HCT116 (cell line): ENCODE data around the gene PDE4A. TPM values are rescaled to one million over a fixed set of nuclear protein-coding genes. Genes with fewer than 3 reads are reported as not detected.

Experiments
- ATAC-seq: fragments of 200-7000 bp; cut with Tn5 transposase; 2 replicates; pipeline ENCODE4 v1.9.1; 2020; ENCODE audit warnings: mild to moderate bottlenecking, moderate library complexity
- BruUV-seq: library from RNA; stranded (reverse); fragments of 400-500 nt; replicated peaks from 2 replicates; lab custom pipeline; 2021; lab: Mats Ljungman, UMichigan
- CTCF ChIA-PET: fragments of 300-600 bp; sonication (Branson Sonifier 250); formaldehyde crosslinking; loops from one replicate; lab custom pipeline; 2021; ENCODE audit warnings: antibody characterized with exemption; lab: Charles Lee
- POLR2A ChIA-PET: fragments of 300-600, 350-600 bp; sonication (Branson Sonifier 250); formaldehyde crosslinking; loops from one replicate; lab custom pipeline; 2021; ENCODE audit warnings: antibody characterized with exemption; lab: Charles Lee
- RAD21 ChIA-PET, 2 experiments: fragments of 300-600 bp; sonication (Branson Sonifier 250); formaldehyde crosslinking; loops; one replicate each; lab custom pipeline; 2023; ENCODE audit warnings: low total read pairs in 2 of 2; ENCODE audit not compliant: uncharacterized antibody in 2 of 2, unreplicated experiment in 2 of 2, low non-redundant PET in 1 of 2; lab: Charles Lee
- DNase-seq: peaks from one replicate; pipeline ENCODE4 v3.0.0-alpha.2; 2010; ENCODE audit warnings: low read depth, low spot score
- H2AFZ ChIP-seq: fragments of 200-600 bp; shearing (Covaris generic), sonication (generic); 2 replicates; pipeline ENCODE4 v1.6.1; 2017; ENCODE audit warnings: low read depth, mixed run types, mixed read lengths, antibody characterized with exemption, low read length; ENCODE audit not compliant: poor library complexity, severe bottlenecking
- H3K27ac ChIP-seq: 2 replicates; pipeline ENCODE4 v1.5.1; 2012; ENCODE audit warnings: low read depth, low read length
- H3K27me3 ChIP-seq: fragments of 200-600 bp; sonication (generic); 2 replicates; pipeline ENCODE4 v1.6.1; 2016; ENCODE audit warnings: mixed run types, low read length, mixed read lengths; ENCODE audit not compliant: insufficient read depth
- H3K36me3 ChIP-seq, 2 experiments: fragments of 200-500 bp in 1 of 2; fragments of 200-600 bp in 1 of 2; sonication (Bioruptor generic) in 1 of 2; sonication (generic) in 1 of 2; 2 replicates each; pipeline versions ENCODE4 v1.5.1 to v1.6.1; 2014 to 2016; ENCODE audit warnings: low read length in 2 of 2, inconsistent platforms in 1 of 2, mixed read lengths in 1 of 2, mixed run types in 1 of 2; ENCODE audit not compliant: insufficient read depth in 2 of 2, control insufficient read depth in 1 of 2
- H3K4me1 ChIP-seq, 2 experiments: fragments of 200-600 bp in 1 of 2; sonication (generic) in 1 of 2; 2 replicates each; pipeline versions ENCODE4 v1.5.1 to v1.6.1; 2012 to 2017; ENCODE audit warnings: low read length in 2 of 2, inconsistent platforms in 1 of 2, mild to moderate bottlenecking in 1 of 2, mixed read lengths in 1 of 2, mixed run types in 1 of 2, moderate library complexity in 1 of 2; ENCODE audit not compliant: insufficient read depth in 2 of 2, control insufficient read depth in 1 of 2
- H3K4me2 ChIP-seq: fragments of 200-600 bp; sonication (generic); 2 replicates; pipeline ENCODE4 v1.6.1; 2017; ENCODE audit warnings: mixed run types, low read length, mixed read lengths
- H3K4me3 ChIP-seq, 2 experiments: fragments of 200-600 bp in 1 of 2; sonication (generic) in 1 of 2; replicated peaks in 1 of 2; 2 replicates each; pipeline ENCODE4 v1.5.1; 2011 to 2016; ENCODE audit warnings: low read length in 2 of 2, control low read depth in 1 of 2, low read depth in 1 of 2, mild to moderate bottlenecking in 1 of 2, mixed read lengths in 1 of 2, mixed run types in 1 of 2
- H3K79me2 ChIP-seq: fragments of 200-600 bp; sonication (generic); 2 replicates; pipeline ENCODE4 v1.6.1; 2017; ENCODE audit warnings: mild to moderate bottlenecking, mixed run types, low read length, moderate library complexity, mixed read lengths; ENCODE audit not compliant: insufficient read depth
- H3K9ac ChIP-seq: fragments of 200-600 bp; sonication (generic); 2 replicates; pipeline ENCODE4 v1.6.1; 2016; ENCODE audit warnings: low read length, mixed read lengths
- H3K9me2 ChIP-seq: fragments of 200-600 bp; sonication (generic), shearing (Covaris generic); 2 replicates; pipeline ENCODE4 v1.6.1; 2017; ENCODE audit warnings: mixed run types, mild to moderate bottlenecking, moderate library complexity; ENCODE audit not compliant: insufficient read depth
- H3K9me3 ChIP-seq, 2 experiments: fragments of 200-500 bp in 1 of 2; fragments of 200-600 bp in 1 of 2; sonication (Bioruptor generic) in 1 of 2; sonication (generic) in 1 of 2; 2 replicates each; pipeline ENCODE4 v1.6.1; 2014 to 2017; ENCODE audit warnings: low read length in 2 of 2, mixed read lengths in 2 of 2, inconsistent platforms in 1 of 2, low read depth in 1 of 2, mild to moderate bottlenecking in 1 of 2, mixed run types in 1 of 2, moderate library complexity in 1 of 2; ENCODE audit not compliant: control insufficient read depth in 1 of 2, insufficient read depth in 1 of 2
- H4K20me1 ChIP-seq: fragments of 200-600 bp; sonication (generic), shearing (Covaris generic); 2 replicates; pipeline ENCODE4 v1.6.1; 2017; ENCODE audit warnings: mixed run types, mild to moderate bottlenecking, moderate library complexity; ENCODE audit not compliant: insufficient read depth
- CBX3 ChIP-seq: IDR thresholded peaks from 2 replicates; pipeline ENCODE4 v1.6.1; 2012; ENCODE audit warnings: low read depth
- CTCF ChIP-seq, 3 experiments: fragments of 200-600 bp in 1 of 3; sonication (generic) in 1 of 3; IDR thresholded peaks in 2 of 3; conservative IDR thresholded peaks in 1 of 3; 2 replicates each; pipeline ENCODE4 v1.5.1; 2012 to 2017; ENCODE audit warnings: low read depth in 2 of 3, low read length in 2 of 3, antibody characterized with exemption in 1 of 3, borderline replicate concordance in 1 of 3, control low read depth in 1 of 3, mild to moderate bottlenecking in 1 of 3, mixed read lengths in 1 of 3, mixed run types in 1 of 3, moderate library complexity in 1 of 3; ENCODE audit not compliant: insufficient read depth in 1 of 3
- ELF1 ChIP-seq: IDR thresholded peaks from 2 replicates; pipeline ENCODE4 v1.6.1; 2012; ENCODE audit warnings: low read depth, borderline replicate concordance
- EZH2 ChIP-seq: fragments of 200-600 bp; sonication (generic); IDR thresholded peaks from 2 replicates; pipeline ENCODE4 v1.6.1; 2017; ENCODE audit warnings: antibody characterized with exemption, mixed run types
- FOSL1 ChIP-seq: IDR thresholded peaks from 2 replicates; pipeline ENCODE4 v1.6.1; 2012; ENCODE audit warnings: low read depth
- JUND ChIP-seq: IDR thresholded peaks from 2 replicates; pipeline ENCODE4 v1.6.1; 2012
- POLR2AphosphoS5 ChIP-seq: IDR thresholded peaks from 2 replicates; pipeline ENCODE4 v1.6.1; 2011; ENCODE audit warnings: mild to moderate bottlenecking, low read depth, low read length, moderate library complexity
- RAD21 ChIP-seq: IDR thresholded peaks from 2 replicates; pipeline ENCODE4 v1.6.1; 2012; ENCODE audit warnings: low read depth, mild to moderate bottlenecking
- SP1 ChIP-seq: IDR thresholded peaks from 2 replicates; pipeline ENCODE4 v1.6.1; 2012; ENCODE audit warnings: low read depth
- ZFX ChIP-seq: fragments of 450-650 bp; IDR thresholded peaks from 2 replicates; pipeline ENCODE4 v1.6.1; 2017
- ZNF274 ChIP-seq: fragments of 200-500 bp; sonication (Bioruptor generic); IDR thresholded peaks from 2 replicates; pipeline ENCODE4 v1.6.1; 2014; ENCODE audit warnings: mild to moderate bottlenecking, low read depth, low read length, inconsistent platforms
- intact Hi-C: fragments of 100-400 bp; cut with micrococcal nuclease; formaldehyde crosslinking; loops from 2 replicates; pipeline ENCODE4 v1.10.0; 2022
- total RNA-seq: library from RNA; stranded (reverse); gene quantifications from one replicate; pipeline ENCODE4 v1.2.1, GENCODE V29; 2021; ENCODE audit not compliant: unreplicated experiment
- TF ChIP-seq, protein P1 (sequence below): IDR thresholded peaks from 2 replicates; pipeline ENCODE4 v1.6.1; 2012

PDE4A gene
- total RNA-seq, 1 experiment from 2014 or later: 33.7 TPM

DNA sequence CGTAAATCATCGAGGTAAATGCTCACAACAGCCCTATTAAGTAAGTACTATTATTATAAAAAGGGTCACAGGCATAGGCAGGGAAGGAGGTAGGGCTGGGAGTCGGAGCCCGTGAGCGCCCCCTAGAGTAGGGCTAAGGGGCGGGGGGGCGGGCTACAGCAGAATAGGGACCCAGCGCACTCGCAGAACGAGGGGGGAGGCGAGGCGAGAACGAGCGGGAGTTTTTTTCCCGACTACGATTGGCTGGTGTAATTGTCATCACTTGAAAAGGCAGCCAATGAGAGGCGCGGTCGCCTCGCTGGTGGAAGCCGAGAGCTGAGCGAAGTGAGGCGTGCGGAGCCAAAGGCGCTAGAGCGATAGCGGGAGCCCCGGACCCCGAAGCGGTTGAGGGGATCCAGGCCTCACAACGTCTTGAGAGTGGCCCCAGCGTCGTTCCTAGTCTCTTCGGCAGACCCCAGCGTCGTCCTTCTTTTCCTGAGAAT lies 58.6 kb downstream of the PDE4A start (continued):
- TF ChIP-seq POLR2AphosphoS5: no peak
- no peak for TF ChIP-seq EZH2

- ChIA-PET POLR2A (no interaction called here), RAD21 (no interaction called here), CTCF (no interaction called here)
- TF ChIP-seq FOSL1: no peak
- TF ChIP-seq POLR2AphosphoS5: no peak
- TF ChIP-seq ELF1: no peak
- no peak for TF ChIP-seq ZNF274
- TF ChIP-seq, protein P1, sequence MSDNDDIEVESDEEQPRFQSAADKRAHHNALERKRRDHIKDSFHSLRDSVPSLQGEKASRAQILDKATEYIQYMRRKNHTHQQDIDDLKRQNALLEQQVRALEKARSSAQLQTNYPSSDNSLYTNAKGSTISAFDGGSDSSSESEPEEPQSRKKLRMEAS: no peak
- no peak for TF ChIP-seq SP1
- TF ChIP-seq CBX3: no peak
- H3K9ac ChIP-seq: no peak overlapping the region
- H2AFZ ChIP-seq: no peak overlapping the region
- no peak for ATAC-seq
- no peaks in the 10 kb centered on the region for H3K27me3 ChIP-seq
- no peaks in the 10 kb centered on the region for H3K9me2 ChIP-seq
- intact Hi-C loops: no loop called here
- DNase-seq: no peak
- H3K9me3 ChIP-seq: no peaks in the 10 kb centered on the region
- H3K79me2 ChIP-seq: peaks cover 28% of the 10 kb centered on the region
- no peak overlapping the region for H3K4me3 ChIP-seq
- H3K36me3 ChIP-seq: peaks cover 24 to 33% of the 10 kb centered on the region in 2 experiments
- peaks cover 0 to 8% of the 10 kb centered on the region in 2 experiments; a peak in 2 of 4 replicates for H3K4me1 ChIP-seq
- H4K20me1 ChIP-seq: no peaks in the 10 kb centered on the region
- no peak overlapping the region for H3K4me2 ChIP-seq
- BruUV-seq: no TSS peak
- no peak overlapping the region for H3K27ac ChIP-seq
These were observed 66.2 kb downstream of the PDE4A start for GRCh38 chr19:10486551-10486950.

DNA sequence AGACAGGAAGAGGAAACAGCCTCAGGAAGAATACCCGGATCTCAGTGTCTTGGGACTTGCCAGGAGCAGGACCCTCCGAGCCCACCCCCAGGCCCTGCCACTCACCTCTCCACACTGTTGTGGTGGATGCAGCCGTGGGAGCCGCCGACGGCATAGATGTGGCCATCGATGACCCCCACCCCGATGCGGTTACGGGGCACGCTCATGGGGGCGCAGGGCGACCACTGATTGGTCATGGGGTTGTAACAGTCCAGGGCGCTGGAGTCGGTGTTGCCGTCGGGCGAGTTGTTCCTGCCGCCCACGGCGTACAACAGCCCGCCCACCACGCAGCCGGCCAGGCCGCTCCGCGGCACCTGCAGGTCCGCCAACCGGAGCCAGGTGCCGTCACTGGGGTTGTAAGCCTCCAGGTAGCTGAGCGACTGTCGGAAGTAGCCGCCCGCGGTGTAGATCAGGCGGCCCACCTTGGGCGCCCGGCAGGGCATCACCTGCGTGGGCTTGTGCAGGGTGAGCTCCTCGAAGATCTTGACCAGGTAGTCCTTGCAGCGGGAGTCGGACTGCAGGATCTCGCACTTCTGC lies 71.2 kb downstream of the PDE4A start:
- no TSS peak for BruUV-seq
- ChIA-PET CTCF (interaction anchor here (0.7 kb wide), 1 partner anchor 208 kb away, joined by 3 read pairs; no protein-coding TSS in a partner anchor), POLR2A (no interaction called here), RAD21 (no interaction called here)
- no peak overlapping the region for H2AFZ ChIP-seq
- H3K79me2 ChIP-seq: peaks cover 68% of the 10 kb centered on the region
- H3K9me3 ChIP-seq: no peaks in the 10 kb centered on the region
- no peaks in the 10 kb centered on the region for H4K20me1 ChIP-seq
- TF ChIP-seq JUND (no peak), ZFX (no peak), RAD21 (no peak), FOSL1 (no peak), CTCF (IDR thresholded peaks at IDR 0.05 in 2 of 3, conservative IDR thresholded peaks at IDR 0.05 in 1 of 3; ENCODE audit: borderline replicate concordance in 1 of 3, insufficient read depth in 1 of 3, low read depth in 2 of 3, low read length in 2 of 3) (no peak)
- no peak overlapping the region for H3K4me2 ChIP-seq
- ATAC-seq: no peak
- H3K4me1 ChIP-seq: no peaks in the 10 kb centered on the region
- intact Hi-C loops: no loop called here
- H3K4me3 ChIP-seq: no peak overlapping the region
- H3K27me3 ChIP-seq: no peaks in the 10 kb centered on the region
- DNase-seq: no peak
- no peak overlapping the region for H3K9ac ChIP-seq
- H3K9me2 ChIP-seq: no peaks in the 10 kb centered on the region
- peaks cover 24 to 29% of the 10 kb centered on the region in 2 experiments for H3K36me3 ChIP-seq
- no peak overlapping the region for H3K27ac ChIP-seq
